Hepatocyte (in vitro differentiated cells): ENCODE measurements around the gene PSMB3. TPM values are rescaled to one million over a fixed set of nuclear protein-coding genes. Genes with fewer than 3 reads are reported as not detected.
A peak's percentile ranks its signal among the peaks of the same experiment; 100 is the strongest.

Experiments used
- DNase-seq: peaks from one replicate; pipeline ENCODE4 v3.0.0-alpha.2; 2016; ENCODE audit warnings: low spot score
- H2AFZ ChIP-seq: fragments of 200-600 bp; sonication (generic); 2 replicates; pipeline ENCODE4 v1.6.0; 2016; ENCODE audit warnings: antibody characterized with exemption, mild to moderate bottlenecking
- H3K27ac ChIP-seq: fragments of 200-600 bp; sonication (generic); 2 replicates; pipeline ENCODE4 v1.5.1; 2016; ENCODE audit warnings: mild to moderate bottlenecking
- H3K27me3 ChIP-seq: fragments of 200-600 bp; sonication (generic); 2 replicates; pipeline ENCODE4 v1.6.1; 2016
- H3K36me3 ChIP-seq: fragments of 200-600 bp; sonication (generic); replicated peaks from 2 replicates; pipeline ENCODE4 v1.5.1; 2016; ENCODE audit warnings: low read depth; ENCODE audit not compliant: insufficient read depth
- H3K4me1 ChIP-seq: fragments of 200-600 bp; sonication (generic); 2 replicates; pipeline ENCODE4 v1.5.1; 2016; ENCODE audit warnings: mild to moderate bottlenecking, moderate library complexity; ENCODE audit not compliant: insufficient read depth
- H3K4me2 ChIP-seq: fragments of 200-600 bp; sonication (generic); 2 replicates; pipeline ENCODE4 v1.6.0; 2016
- H3K4me3 ChIP-seq: fragments of 200-600 bp; sonication (generic); 2 replicates; pipeline ENCODE4 v1.5.1; 2016; ENCODE audit warnings: mild to moderate bottlenecking
- H3K79me2 ChIP-seq: fragments of 200-600 bp; sonication (generic); 2 replicates; pipeline ENCODE4 v1.6.0; 2017; ENCODE audit warnings: mild to moderate bottlenecking
- H3K9me2 ChIP-seq: fragments of 200-600 bp; sonication (generic); replicated peaks from 2 replicates; pipeline ENCODE4 v1.6.0; 2017; ENCODE audit warnings: mild to moderate bottlenecking; ENCODE audit not compliant: insufficient read depth
- H3K9me3 ChIP-seq: fragments of 200-600 bp; sonication (generic); 2 replicates; pipeline ENCODE4 v1.5.1; 2016; ENCODE audit warnings: low read depth, mild to moderate bottlenecking
- H4K20me1 ChIP-seq: fragments of 200-600 bp; sonication (generic); 2 replicates; pipeline ENCODE4 v1.6.0; 2016; ENCODE audit warnings: mild to moderate bottlenecking; ENCODE audit not compliant: insufficient read depth, poor library complexity, severe bottlenecking
- CTCF ChIP-seq: fragments of 200-600 bp; sonication (generic); IDR thresholded peaks from 2 replicates; pipeline ENCODE4 v1.5.1; 2016; ENCODE audit warnings: antibody characterized with exemption, mild to moderate bottlenecking; ENCODE audit not compliant: poor library complexity
- EZH2 ChIP-seq: fragments of 200-600 bp; sonication (generic); IDR thresholded peaks from 2 replicates; pipeline ENCODE4 v1.6.1; 2016; ENCODE audit warnings: antibody characterized with exemption, mild to moderate bottlenecking, borderline replicate concordance
- EZH2phosphoT487 ChIP-seq: fragments of 200-600 bp; sonication (generic); IDR thresholded peaks from one replicate; pipeline ENCODE4 v1.6.1; 2018; ENCODE audit warnings: antibody characterized with exemption, mild to moderate bottlenecking, low read depth, moderate library complexity; ENCODE audit not compliant: unreplicated experiment, severe bottlenecking
- WGBS: methylation state at CpG from one replicate; pipeline ENCODE4 v1.1.6; 2016; ENCODE audit warnings: low lambda C conversion rate; ENCODE audit errors: missing lambda C conversion rate; 5-methylcytosine and 5-hydroxymethylcytosine counted together
- polyA plus RNA-seq: library from polyadenylated mRNA; unstranded; fragments of >200 nt; fragmentation: Nextera tagmentation; extraction: Ambion mirVana; gene quantifications from 2 replicates; pipeline ENCODE4 v1.2.1, GENCODE V29; 2016
- total RNA-seq: library from RNA; depleted of rRNA; stranded (reverse); fragments of >200 nt; gene quantifications from 2 replicates; pipeline ENCODE4 v1.2.3, GENCODE V29; 2014

The PSMB3 gene
- total and polyA plus RNA-seq, 2 experiments from 2014 or later = 127 to 275 TPM

- DNase-seq = peak; percentile 74
- TF ChIP-seq EZH2phosphoT487 = no peak
- no peak for TF ChIP-seq CTCF
- TF ChIP-seq EZH2 = no peak
- peak overlapping the region; percentile 39 for H2AFZ ChIP-seq
- no peaks in the 10 kb centered on the region for H3K36me3 ChIP-seq
- peak overlapping the region; percentile 56 for H3K4me3 ChIP-seq
- H3K27ac ChIP-seq = peak overlapping the region; percentile 75
- no peaks in the 10 kb centered on the region for H3K9me3 ChIP-seq
- H4K20me1 ChIP-seq = peaks cover 18% of the 10 kb centered on the region
- H3K9me2 ChIP-seq = no peaks in the 10 kb centered on the region
- peaks cover 53% of the 10 kb centered on the region for H3K79me2 ChIP-seq
- no peaks in the 10 kb centered on the region for H3K27me3 ChIP-seq
- H3K4me2 ChIP-seq = peak overlapping the region; percentile 99
- peaks cover 42% of the 10 kb centered on the region for H3K4me1 ChIP-seq
- 1% methylated on average over 68 of the region's 79 CpGs for WGBS
Measured at GRCh38 chr17:38749223-38750043, 3.1 kb upstream of the PSMB3 start.

DNA sequence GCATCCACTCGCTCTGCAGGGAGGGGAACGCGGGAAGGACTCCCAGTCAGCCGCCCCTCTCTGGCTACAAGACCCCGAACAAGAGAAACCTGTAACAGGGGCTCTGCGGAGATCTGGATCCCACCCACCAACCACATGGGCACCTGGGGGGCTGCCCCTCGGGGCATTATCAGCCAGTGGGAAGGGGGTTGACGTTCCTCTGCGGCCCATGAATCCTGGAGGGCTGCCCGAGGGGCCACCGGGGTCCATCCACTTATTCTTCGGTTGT lies 2.6 kb upstream of the PSMB3 start:
- H4K20me1 ChIP-seq = peaks cover 14% of the 10 kb centered on the region
- H3K79me2 ChIP-seq = peaks cover 53% of the 10 kb centered on the region
- no peaks in the 10 kb centered on the region for H3K9me3 ChIP-seq
- peak overlapping the region; percentile 39 for H2AFZ ChIP-seq
- H3K4me1 ChIP-seq = peaks cover 42% of the 10 kb centered on the region
- no peaks in the 10 kb centered on the region for H3K36me3 ChIP-seq
- peak overlapping the region; percentile 56 for H3K4me3 ChIP-seq
- H3K4me2 ChIP-seq = peak overlapping the region; percentile 99
- TF ChIP-seq EZH2 = no peak
- no peak for TF ChIP-seq EZH2phosphoT487
- TF ChIP-seq CTCF = no peak
- H3K27me3 ChIP-seq = no peaks in the 10 kb centered on the region
- WGBS = 4% methylated on average over 12 of the region's 12 CpGs
- peak overlapping the region; percentile 75 for H3K27ac ChIP-seq
- DNase-seq = no peak
- no peaks in the 10 kb centered on the region for H3K9me2 ChIP-seq

GRCh38 chr17:38750312-38751121 lies 2.0 kb upstream of the PSMB3 start:
- DNase-seq = peak; percentile 25
- H3K9me3 ChIP-seq = no peaks in the 10 kb centered on the region
- 12% methylated on average over 27 of the region's 28 CpGs for WGBS
- TF ChIP-seq EZH2phosphoT487 = no peak
- no peak for TF ChIP-seq CTCF
- TF ChIP-seq EZH2 = no peak
- peaks cover 51% of the 10 kb centered on the region for H3K79me2 ChIP-seq
- no peaks in the 10 kb centered on the region for H3K27me3 ChIP-seq
- H3K9me2 ChIP-seq = no peaks in the 10 kb centered on the region
- peaks cover 8% of the 10 kb centered on the region for H4K20me1 ChIP-seq
- H3K4me2 ChIP-seq = peak overlapping the region; percentile 99
- H3K36me3 ChIP-seq = no peaks in the 10 kb centered on the region
- peak overlapping the region; percentile 75 for H3K27ac ChIP-seq
- peaks cover 38% of the 10 kb centered on the region for H3K4me1 ChIP-seq
- H3K4me3 ChIP-seq = peak overlapping the region; percentile 56
- H2AFZ ChIP-seq = peak overlapping the region; percentile 66
